ENCODE data around the gene ZBTB45. TPM values are rescaled to one million over a fixed set of nuclear protein-coding genes. Genes with fewer than 3 reads are reported as not detected.
"Not testable (repeated sequence)": the region's sequence is repeated elsewhere in the genome, so short reads cannot be mapped to it uniquely, and the experiment has no call there.

ZBTB45 gene
- total RNA-seq, 1 experiment from 2014 or later: 19.6 TPM

- no peak overlapping the region for H3K4me3 Mint-ChIP-seq (ENCODE audit: low read depth, unreplicated experiment)
- H3K36me3 Mint-ChIP-seq (ENCODE audit: insufficient read depth, unreplicated experiment): peaks cover 7% of the 10 kb centered on the region
- DNase-seq: no peak
- no TSS peak for BruUV-seq (replicated peaks)
- H3K4me1 Mint-ChIP-seq (ENCODE audit: low read depth, unreplicated experiment): no peaks in the 10 kb centered on the region
- peaks cover 13% of the 10 kb centered on the region for H3K27me3 Mint-ChIP-seq (ENCODE audit: unreplicated experiment)
- CTCF ChIA-PET: no interaction called here
- no peak overlapping the region for H3K27ac Mint-ChIP-seq (ENCODE audit: unreplicated experiment)
- TF ChIP-seq, protein P1, sequence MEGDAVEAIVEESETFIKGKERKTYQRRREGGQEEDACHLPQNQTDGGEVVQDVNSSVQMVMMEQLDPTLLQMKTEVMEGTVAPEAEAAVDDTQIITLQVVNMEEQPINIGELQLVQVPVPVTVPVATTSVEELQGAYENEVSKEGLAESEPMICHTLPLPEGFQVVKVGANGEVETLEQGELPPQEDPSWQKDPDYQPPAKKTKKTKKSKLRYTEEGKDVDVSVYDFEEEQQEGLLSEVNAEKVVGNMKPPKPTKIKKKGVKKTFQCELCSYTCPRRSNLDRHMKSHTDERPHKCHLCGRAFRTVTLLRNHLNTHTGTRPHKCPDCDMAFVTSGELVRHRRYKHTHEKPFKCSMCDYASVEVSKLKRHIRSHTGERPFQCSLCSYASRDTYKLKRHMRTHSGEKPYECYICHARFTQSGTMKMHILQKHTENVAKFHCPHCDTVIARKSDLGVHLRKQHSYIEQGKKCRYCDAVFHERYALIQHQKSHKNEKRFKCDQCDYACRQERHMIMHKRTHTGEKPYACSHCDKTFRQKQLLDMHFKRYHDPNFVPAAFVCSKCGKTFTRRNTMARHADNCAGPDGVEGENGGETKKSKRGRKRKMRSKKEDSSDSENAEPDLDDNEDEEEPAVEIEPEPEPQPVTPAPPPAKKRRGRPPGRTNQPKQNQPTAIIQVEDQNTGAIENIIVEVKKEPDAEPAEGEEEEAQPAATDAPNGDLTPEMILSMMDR (IDR thresholded peaks at IDR 0.05; ENCODE audit: unreplicated experiment): no peak
- no peaks in the 10 kb centered on the region for H3K9me3 Mint-ChIP-seq (ENCODE audit: low read depth, unreplicated experiment)
- intact Hi-C loops (cut with micrococcal nuclease; ENCODE audit: unreplicated experiment): no loop called here
Measured at GRCh38 chr19:58492265-58492664, 27.3 kb downstream of the ZBTB45 start.

GRCh38 chr19:58491393-58491792, 28.2 kb downstream of the ZBTB45 start:
- Mint-ChIP-seq H3K4me1 (ENCODE audit: low read depth, unreplicated experiment) (no peaks in the 10 kb centered on the region), H3K36me3 (ENCODE audit: insufficient read depth, unreplicated experiment) (peaks cover 7% of the 10 kb centered on the region), H3K27me3 (ENCODE audit: unreplicated experiment) (peaks cover 13% of the 10 kb centered on the region), H3K27ac (ENCODE audit: unreplicated experiment) (no peak overlapping the region), H3K9me3 (ENCODE audit: low read depth, unreplicated experiment) (no peaks in the 10 kb centered on the region), H3K4me3 (ENCODE audit: low read depth, unreplicated experiment) (no peak overlapping the region)
- no TSS peak for BruUV-seq (replicated peaks)
- CTCF ChIA-PET: interaction anchor here (0.6 kb wide), 1 partner anchor 231 kb away, joined by 3 read pairs; no protein-coding TSS in a partner anchor
- no peak for DNase-seq
- TF ChIP-seq, protein P1 (IDR thresholded peaks at IDR 0.05; ENCODE audit: unreplicated experiment): no peak
- intact Hi-C loops (cut with micrococcal nuclease; ENCODE audit: unreplicated experiment): no loop called here

- not testable (repeated sequence) for BruUV-seq (replicated peaks)
Measured at GRCh38 chr19:58484349-58484748, 35.3 kb downstream of the ZBTB45 start.

DNA sequence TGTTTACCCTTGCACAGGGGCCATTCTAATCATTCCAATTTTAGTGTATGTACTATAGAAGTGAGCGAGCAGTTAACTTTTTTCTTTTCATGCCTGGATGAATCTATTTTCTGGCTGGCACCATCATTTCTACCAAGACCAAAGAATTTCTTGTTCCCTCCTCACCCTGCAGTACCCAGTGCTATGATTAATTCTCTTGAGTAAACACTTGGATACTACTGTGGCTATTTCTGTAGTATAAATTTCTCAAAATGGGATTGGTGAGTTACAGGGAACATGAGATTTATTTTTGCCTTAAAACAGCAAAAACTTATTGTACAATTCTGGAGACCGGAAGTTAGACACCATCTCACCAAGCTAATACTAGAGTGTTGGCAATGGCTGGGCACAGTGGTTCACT, 35.8 kb downstream of the ZBTB45 start:
- no peaks in the 10 kb centered on the region for H3K27me3 Mint-ChIP-seq (ENCODE audit: unreplicated experiment)
- H3K36me3 Mint-ChIP-seq (ENCODE audit: insufficient read depth, unreplicated experiment): peaks cover 14% of the 10 kb centered on the region
- no peak overlapping the region for H3K4me3 Mint-ChIP-seq (ENCODE audit: low read depth, unreplicated experiment)
- H3K4me1 Mint-ChIP-seq (ENCODE audit: low read depth, unreplicated experiment): no peaks in the 10 kb centered on the region
- TF ChIP-seq, protein P1 (IDR thresholded peaks at IDR 0.05; ENCODE audit: unreplicated experiment): no peak
- no TSS peak for BruUV-seq (replicated peaks)
- DNase-seq: no peak
- CTCF ChIA-PET: interaction anchor here (0.7 kb wide), 2 partner anchors 38 to 918 kb away, joined by 4 to 5 read pairs; no protein-coding TSS in a partner anchor
- intact Hi-C loops (cut with micrococcal nuclease; ENCODE audit: unreplicated experiment): no loop called here
- H3K9me3 Mint-ChIP-seq (ENCODE audit: low read depth, unreplicated experiment): no peaks in the 10 kb centered on the region
- H3K27ac Mint-ChIP-seq (ENCODE audit: unreplicated experiment): no peak overlapping the region

More at GRCh38 chr19:58484349-58484748, 35.3 kb downstream of the ZBTB45 start:
- H3K36me3 Mint-ChIP-seq (ENCODE audit: insufficient read depth, unreplicated experiment); H3K4me1 Mint-ChIP-seq (ENCODE audit: low read depth, unreplicated experiment); H3K9me3 Mint-ChIP-seq (ENCODE audit: low read depth, unreplicated experiment); H3K4me3 Mint-ChIP-seq (ENCODE audit: low read depth, unreplicated experiment); DNase-seq; H3K27me3 Mint-ChIP-seq (ENCODE audit: unreplicated experiment); H3K27ac Mint-ChIP-seq (ENCODE audit: unreplicated experiment); intact Hi-C loops (cut with micrococcal nuclease; ENCODE audit: unreplicated experiment): not testable (repeated sequence)
- CTCF ChIA-PET: interaction anchor here (0.6 to 0.7 kb wide), 3 partner anchors 9 to 919 kb away, joined by 3 to 5 read pairs (median 4); no protein-coding TSS in a partner anchor

DNA sequence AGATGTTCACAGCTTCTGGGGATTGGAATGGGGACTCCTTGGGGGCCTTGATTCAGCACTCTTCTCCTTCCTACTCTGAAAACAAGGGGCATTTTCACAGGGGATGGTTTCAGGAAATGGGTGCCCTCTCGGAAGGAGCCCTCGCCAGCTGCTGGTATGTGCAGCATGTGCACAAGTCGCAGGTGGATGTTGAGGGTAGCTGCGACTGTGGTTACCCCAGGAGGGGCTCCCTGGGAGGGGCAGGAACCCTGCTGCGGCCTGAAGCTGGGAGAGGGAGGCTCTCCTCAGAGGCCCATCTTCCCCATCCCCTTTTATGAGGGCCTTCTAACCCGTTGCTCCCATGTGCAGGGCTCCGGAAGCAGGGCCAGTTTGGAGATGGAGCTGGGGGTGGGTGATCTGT, 37.2 kb downstream of the ZBTB45 start:
- H3K27ac Mint-ChIP-seq (ENCODE audit: unreplicated experiment): no peak overlapping the region
- DNase-seq: no peak

More for the DNA sequence above, 37.2 kb downstream of the ZBTB45 start:
- Mint-ChIP-seq H3K4me3 (ENCODE audit: low read depth, unreplicated experiment) (no peak overlapping the region), H3K36me3 (ENCODE audit: insufficient read depth, unreplicated experiment) (peaks cover 17% of the 10 kb centered on the region), H3K9me3 (ENCODE audit: low read depth, unreplicated experiment) (no peaks in the 10 kb centered on the region), H3K27me3 (ENCODE audit: unreplicated experiment) (no peaks in the 10 kb centered on the region), H3K4me1 (ENCODE audit: low read depth, unreplicated experiment) (no peaks in the 10 kb centered on the region)
- TF ChIP-seq, protein P1 (IDR thresholded peaks at IDR 0.05; ENCODE audit: unreplicated experiment): no peak
- BruUV-seq (replicated peaks): no TSS peak
- intact Hi-C loops (cut with micrococcal nuclease; ENCODE audit: unreplicated experiment): no loop called here
- CTCF ChIA-PET: no interaction called here
